GM21723 (cell line): ENCODE data around the gene ERICH4.
A peak's percentile ranks its signal among the peaks of the same experiment; 100 is the strongest.
"Not testable (repeated sequence)": the region's sequence is repeated elsewhere in the genome, so short reads cannot be mapped to it uniquely, and the experiment has no call there.

Experiments used
- ATAC-seq: cut with Tn5 transposase; IDR thresholded peaks from one replicate; pipeline ENCODE4 v1.9.1; 2021; ENCODE audit warnings: mild to moderate bottlenecking, moderate library complexity; ENCODE audit not compliant: unreplicated experiment

ERICH4 gene

GRCh38 chr19:41434450-41434849 lies 8.5 kb upstream of the ERICH4 start:
- ATAC-seq, result no peak

- ATAC-seq, result not testable (repeated sequence)
Observed at GRCh38 chr19:41435376-41435775, 7.6 kb upstream of the ERICH4 start.

DNA sequence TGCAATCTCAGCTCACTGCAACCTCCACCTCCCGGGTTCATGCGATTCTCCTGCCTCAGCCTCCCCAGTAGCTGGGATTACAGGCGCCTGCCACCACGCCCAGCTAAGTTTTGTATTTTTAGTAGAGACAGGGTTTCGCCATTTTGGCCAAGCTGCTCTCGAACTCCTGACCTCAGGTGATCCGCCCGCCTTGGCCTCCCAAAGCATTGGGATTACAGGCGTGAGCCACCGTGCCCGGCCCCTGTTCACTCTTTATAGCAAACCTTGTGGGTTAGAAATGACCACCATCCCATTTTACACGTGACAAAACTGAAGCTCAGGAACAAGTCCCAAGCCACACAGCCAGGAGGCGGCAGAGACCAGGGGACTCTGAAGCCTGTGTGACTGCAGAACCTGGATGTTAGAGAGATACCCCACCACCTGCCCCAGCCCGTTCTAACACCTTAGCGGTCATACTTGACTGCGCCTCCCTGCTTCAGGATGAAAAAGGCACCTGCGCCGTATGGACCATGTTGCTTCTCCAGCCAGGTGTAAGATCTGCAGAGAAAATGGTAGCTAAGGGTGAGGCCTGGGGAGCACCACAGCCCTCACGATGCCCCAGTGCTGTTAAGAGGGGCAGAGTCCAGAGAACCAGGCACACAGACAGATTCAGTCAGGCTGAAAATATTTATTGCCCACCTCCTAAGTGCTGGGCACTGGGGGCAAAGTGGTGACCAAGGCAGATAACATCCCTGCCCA lies 6.9 kb upstream of the ERICH4 start:
- no peak for ATAC-seq

GRCh38 chr19:41436674-41436951 lies 6.3 kb upstream of the ERICH4 start:
- ATAC-seq, result no peak

DNA sequence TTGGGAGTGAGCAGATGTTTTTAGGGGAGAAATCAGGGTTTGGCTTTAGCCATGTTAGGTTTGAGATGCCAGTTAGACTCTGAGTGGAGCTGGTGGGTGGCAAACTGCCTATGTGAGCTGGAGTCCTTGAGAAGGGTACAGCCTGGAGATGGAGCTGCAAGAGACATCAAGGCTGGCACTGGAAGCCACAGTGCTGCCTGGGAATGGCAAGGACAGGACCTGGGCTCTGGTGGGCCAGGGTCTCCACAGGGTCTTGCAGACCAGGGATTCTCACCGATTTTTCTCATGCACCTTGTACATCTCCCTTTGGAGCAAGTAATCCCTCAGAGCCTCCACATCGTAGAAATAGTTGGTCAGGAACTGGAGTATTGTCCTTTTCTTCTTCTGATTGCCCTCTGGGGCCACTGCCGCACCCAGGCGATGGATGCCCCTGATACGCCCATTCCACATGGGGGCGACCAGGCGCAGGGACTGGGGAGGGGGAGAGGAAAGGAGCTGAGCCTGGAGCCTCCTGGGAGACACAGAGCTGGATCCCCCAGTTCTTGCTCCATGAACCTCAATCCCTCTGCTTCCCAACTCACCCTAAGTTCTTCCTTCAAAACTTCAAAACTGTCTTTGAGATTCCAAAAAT lies 4.9 kb upstream of the ERICH4 start:
- no peak for ATAC-seq

GRCh38 chr19:41439441-41440222 lies 3.3 kb upstream of the ERICH4 start, which contains the start of gene DMAC2:
Gene DMAC2 (minus strand): TSS chr19:41439912. CDS start chr19:41439899, 13 bp downstream.
- peak; percentile 92 for ATAC-seq

- no peak for ATAC-seq
Observed at GRCh38 chr19:41441321-41441945, 1.5 kb upstream of the ERICH4 start.

- ATAC-seq, result no peak
Observed at GRCh38 chr19:41443813-41444455, 978 bp downstream of the ERICH4 start.

- no peak for ATAC-seq
Observed at GRCh38 chr19:41445575-41445974, 2.6 kb downstream of the ERICH4 start.

- no peak for ATAC-seq
Observed at GRCh38 chr19:41447732-41448332, 4.9 kb downstream of the ERICH4 start.

- no peak for ATAC-seq
Observed at GRCh38 chr19:41449079-41449864, 6.3 kb downstream of the ERICH4 start.

DNA sequence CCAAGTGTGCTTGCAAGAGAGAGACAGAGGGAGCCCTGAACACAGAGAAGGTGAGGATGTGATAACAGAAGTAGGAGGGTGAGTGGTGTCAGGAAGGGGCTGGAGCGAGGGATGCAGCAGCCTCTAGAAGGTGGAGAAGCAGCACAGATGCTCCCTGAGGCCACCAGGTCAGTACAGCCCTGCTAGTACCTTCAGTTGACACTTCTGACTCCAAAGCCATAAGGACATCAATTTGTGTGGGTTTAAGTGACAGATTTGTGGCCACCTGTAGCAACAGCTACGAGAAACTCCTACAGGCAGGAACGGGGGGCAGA lies 6.9 kb downstream of the ERICH4 start:
- no peak for ATAC-seq

- no peak for ATAC-seq
Observed at GRCh38 chr19:41452584-41453275, 9.8 kb downstream of the ERICH4 start.

DNA sequence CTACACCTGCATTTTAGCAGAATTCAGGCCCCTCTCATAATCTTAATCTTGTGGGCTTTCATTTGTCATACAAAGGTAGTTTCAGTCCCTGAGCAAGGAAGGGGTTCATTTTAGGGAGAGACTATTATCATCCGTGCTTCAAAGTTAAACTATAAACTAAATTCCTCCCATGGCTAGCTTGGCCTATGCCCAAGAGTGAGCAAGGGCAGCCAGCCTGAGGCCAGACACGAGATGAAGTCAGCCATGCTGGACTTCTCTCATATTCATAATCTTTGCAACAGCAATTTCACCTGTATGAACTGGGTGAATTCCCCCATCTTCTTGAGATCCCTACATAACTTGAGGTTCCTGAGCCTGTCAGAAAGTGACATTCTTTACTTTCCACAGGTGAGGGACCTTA lies 13.0 kb downstream of the ERICH4 start:
- no peak for ATAC-seq

- ATAC-seq, result no peak
Observed at GRCh38 chr19:41456342-41456918, 13.5 kb downstream of the ERICH4 start.

DNA sequence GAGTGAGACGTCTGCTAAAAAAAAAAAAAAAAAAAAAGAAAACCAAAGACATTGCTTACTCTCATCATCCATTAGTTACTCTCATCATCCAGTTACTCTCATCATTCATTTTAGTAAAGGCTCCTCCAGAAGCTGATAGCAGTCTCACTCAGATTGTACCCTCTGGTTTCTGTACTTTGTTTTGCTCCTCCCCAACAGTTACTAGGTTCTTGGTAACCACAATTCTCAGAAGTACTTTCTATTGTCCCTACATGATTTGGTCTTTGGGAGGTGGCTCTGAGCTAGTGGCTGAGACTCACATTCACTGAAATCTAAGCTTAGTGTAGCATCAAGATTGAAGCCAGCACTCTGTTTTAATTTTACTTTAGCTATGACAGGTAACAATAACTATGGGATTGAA lies 14.3 kb downstream of the ERICH4 start:
- ATAC-seq, result peak; percentile 59

GRCh38 chr19:41462497-41462896 lies 19.5 kb downstream of the ERICH4 start:
- no peak for ATAC-seq

- ATAC-seq, result not testable (repeated sequence)
Observed at GRCh38 chr19:41463257-41464256, 20.6 kb downstream of the ERICH4 start.
